NB4 (cell line): ENCODE data around the gene ACP7.

Experiments used
- CTCF ChIP-seq: IDR thresholded peaks from one replicate; pipeline ENCODE4 v1.5.1; 2012; ENCODE audit warnings: low read depth, low read length
- POLR2A ChIP-seq: IDR thresholded peaks from 2 replicates; pipeline ENCODE4 v1.6.1; 2011; ENCODE audit warnings: mild to moderate bottlenecking; ENCODE audit not compliant: insufficient read length; ENCODE audit errors: extremely low read depth

GRCh38 chr19:39070888-39071287 is 13.3 kb upstream of the ACP7 start:
- TF ChIP-seq CTCF (no peak), POLR2A (no peak)
